22Rv1 (cell line): ENCODE results near the gene NHEJ1.

Source experiments
- CTCF ChIP-seq: fragments of 450-650 bp; IDR thresholded peaks from 2 replicates; pipeline ENCODE4 v1.5.1; 2017; ENCODE audit warnings: mild to moderate bottlenecking
- ZFX ChIP-seq: fragments of 450-650 bp; IDR thresholded peaks from 2 replicates; pipeline ENCODE4 v1.6.1; 2017; ENCODE audit warnings: antibody characterized with exemption, borderline replicate concordance

- TF ChIP-seq CTCF (no peak), ZFX (no peak)
These were observed 128.4 kb downstream of the NHEJ1 start for GRCh38 chr2:219032051-219032745.
